GM12872 (cell line): Measurements from ENCODE around the gene SPAG6.

ENCODE experiments used
- CTCF ChIP-seq: IDR thresholded peaks from 3 replicates; pipeline ENCODE4 v1.5.1; 2011; ENCODE audit warnings: low read depth, mild to moderate bottlenecking, low read length, moderate library complexity; ENCODE audit not compliant: insufficient read depth

SPAG6 gene

GRCh38 chr10:22370320-22370719 lies 25.0 kb downstream of the SPAG6 start:
- no peak for TF ChIP-seq CTCF

- TF ChIP-seq CTCF = no peak
Observed at GRCh38 chr10:22372298-22372697, 27.0 kb downstream of the SPAG6 start.

- no peak for TF ChIP-seq CTCF
Observed at GRCh38 chr10:22372917-22373316, 27.6 kb downstream of the SPAG6 start.

GRCh38 chr10:22374489-22375126 lies 29.3 kb downstream of the SPAG6 start:
- TF ChIP-seq CTCF = no peak

GRCh38 chr10:22379059-22379458 lies 33.8 kb downstream of the SPAG6 start:
- TF ChIP-seq CTCF = no peak

GRCh38 chr10:22381262-22381661 lies 36.0 kb downstream of the SPAG6 start:
- TF ChIP-seq CTCF = no peak

GRCh38 chr10:22386503-22386902 lies 41.2 kb downstream of the SPAG6 start:
- TF ChIP-seq CTCF = no peak
